ENCODE results near the gene PNPLA2.

PNPLA2 gene, protein sequence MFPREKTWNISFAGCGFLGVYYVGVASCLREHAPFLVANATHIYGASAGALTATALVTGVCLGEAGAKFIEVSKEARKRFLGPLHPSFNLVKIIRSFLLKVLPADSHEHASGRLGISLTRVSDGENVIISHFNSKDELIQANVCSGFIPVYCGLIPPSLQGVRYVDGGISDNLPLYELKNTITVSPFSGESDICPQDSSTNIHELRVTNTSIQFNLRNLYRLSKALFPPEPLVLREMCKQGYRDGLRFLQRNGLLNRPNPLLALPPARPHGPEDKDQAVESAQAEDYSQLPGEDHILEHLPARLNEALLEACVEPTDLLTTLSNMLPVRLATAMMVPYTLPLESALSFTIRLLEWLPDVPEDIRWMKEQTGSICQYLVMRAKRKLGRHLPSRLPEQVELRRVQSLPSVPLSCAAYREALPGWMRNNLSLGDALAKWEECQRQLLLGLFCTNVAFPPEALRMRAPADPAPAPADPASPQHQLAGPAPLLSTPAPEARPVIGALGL

DNA sequence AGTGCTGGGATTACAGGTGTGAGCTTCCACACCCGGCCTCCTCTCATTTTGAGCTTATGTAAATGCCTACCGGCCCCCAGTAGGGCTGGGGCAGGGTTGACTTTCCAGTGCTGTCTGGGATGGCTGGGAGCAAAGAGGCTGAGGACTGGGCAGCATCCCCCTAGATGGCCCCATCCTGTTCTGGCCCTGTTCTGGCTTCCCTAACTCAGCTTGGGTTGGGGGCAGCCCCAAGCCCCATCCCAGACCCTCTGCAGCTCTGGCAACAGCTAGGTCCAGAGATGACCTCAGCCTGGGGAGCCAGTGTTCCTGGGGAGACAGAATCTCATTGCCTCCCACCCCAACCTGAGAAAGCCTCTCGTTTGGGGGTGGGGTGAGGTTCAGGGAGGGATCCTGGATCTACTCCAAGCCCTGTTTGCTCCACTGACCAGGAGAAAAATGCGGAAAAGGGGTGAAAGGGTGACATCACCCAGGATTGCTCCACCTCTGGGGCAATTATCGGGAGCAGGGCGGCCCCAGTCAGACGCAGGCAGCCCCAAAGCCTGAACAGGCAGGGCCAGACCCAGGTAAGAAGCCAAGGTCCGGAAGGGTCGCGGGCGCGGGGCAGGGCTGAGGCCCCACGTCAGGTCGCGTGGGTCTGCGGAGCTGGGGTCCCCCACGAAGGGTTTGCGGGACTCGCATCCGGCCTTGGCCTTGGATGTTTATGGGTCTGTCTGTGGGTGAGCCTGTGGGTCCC lies at the start of gene PNPLA2:
Gene PNPLA2 (plus strand): TSS at position 519 of the 733 bp plus-strand sequence. CDS start 805 bp downstream, outside the sequence.
- H3K4me3 ChIP-seq (ENCODE audit: low read depth, low read length): peak within 1 kb of the TSS; percentile 79
- H3K9me3 ChIP-seq (ENCODE audit: control insufficient read depth, low read length): no peaks in the 10 kb centered on the region
- no peak within 1 kb of the TSS for H3K9ac ChIP-seq
- TF ChIP-seq, protein P1, sequence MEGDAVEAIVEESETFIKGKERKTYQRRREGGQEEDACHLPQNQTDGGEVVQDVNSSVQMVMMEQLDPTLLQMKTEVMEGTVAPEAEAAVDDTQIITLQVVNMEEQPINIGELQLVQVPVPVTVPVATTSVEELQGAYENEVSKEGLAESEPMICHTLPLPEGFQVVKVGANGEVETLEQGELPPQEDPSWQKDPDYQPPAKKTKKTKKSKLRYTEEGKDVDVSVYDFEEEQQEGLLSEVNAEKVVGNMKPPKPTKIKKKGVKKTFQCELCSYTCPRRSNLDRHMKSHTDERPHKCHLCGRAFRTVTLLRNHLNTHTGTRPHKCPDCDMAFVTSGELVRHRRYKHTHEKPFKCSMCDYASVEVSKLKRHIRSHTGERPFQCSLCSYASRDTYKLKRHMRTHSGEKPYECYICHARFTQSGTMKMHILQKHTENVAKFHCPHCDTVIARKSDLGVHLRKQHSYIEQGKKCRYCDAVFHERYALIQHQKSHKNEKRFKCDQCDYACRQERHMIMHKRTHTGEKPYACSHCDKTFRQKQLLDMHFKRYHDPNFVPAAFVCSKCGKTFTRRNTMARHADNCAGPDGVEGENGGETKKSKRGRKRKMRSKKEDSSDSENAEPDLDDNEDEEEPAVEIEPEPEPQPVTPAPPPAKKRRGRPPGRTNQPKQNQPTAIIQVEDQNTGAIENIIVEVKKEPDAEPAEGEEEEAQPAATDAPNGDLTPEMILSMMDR (IDR thresholded peaks at IDR 0.05): no peak
- peaks cover 5% of the 10 kb centered on the region for H3K4me1 ChIP-seq
- H3K27ac ChIP-seq: peak within 1 kb of the TSS; percentile 75
- H3K4me2 ChIP-seq (ENCODE audit: low read length): peak within 1 kb of the TSS; percentile 81
- H3K79me2 ChIP-seq: peaks cover 2% of the 10 kb centered on the region
- no peaks in the 10 kb centered on the region for H3K27me3 ChIP-seq (ENCODE audit: control insufficient read depth, insufficient read depth, low read length)
- peak within 1 kb of the TSS; percentile 86 for H2AFZ ChIP-seq
- H3K36me3 ChIP-seq (ENCODE audit: control insufficient read depth, insufficient read depth, low read length): no peaks in the 10 kb centered on the region

DNA sequence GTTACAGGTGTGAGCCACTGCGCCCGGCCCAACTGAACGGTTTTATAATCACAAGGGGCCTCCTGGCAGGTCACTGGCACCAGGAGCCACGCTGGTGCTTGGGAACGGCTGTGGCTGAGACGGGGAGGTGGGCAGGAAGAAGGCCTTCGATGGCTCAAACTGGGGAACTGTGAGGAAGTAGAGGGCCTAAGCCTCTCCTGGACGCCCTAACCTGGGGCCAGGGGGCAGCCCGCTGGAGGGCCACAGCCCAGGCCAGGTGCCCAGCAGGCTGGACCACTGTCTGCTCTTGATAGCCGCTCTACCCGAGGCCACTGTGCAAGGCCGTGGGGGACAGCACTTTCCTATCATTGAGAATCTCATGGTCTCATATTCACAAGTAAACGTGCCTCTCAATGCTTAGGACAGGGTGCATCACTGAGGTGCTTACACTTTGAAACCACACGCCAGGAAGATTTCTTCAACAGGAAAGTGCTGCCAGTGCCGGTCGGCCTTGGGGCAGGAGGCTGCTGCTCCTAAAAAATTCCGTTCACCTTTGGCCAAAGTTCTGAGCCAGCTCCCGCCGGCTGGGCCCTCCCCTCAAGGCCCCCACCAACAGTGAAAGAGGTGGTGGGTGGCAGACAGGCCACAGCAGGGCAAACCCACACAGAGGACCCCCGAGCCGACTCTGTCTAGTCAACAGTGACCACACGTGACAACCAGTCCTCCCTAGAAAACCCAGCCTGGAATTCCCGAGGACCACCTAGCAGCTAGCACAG lies 48.6 kb upstream of the PNPLA2 start:
- TF ChIP-seq, protein P1 (IDR thresholded peaks at IDR 0.05): no peak
- Histone ChIP-seq H3K9ac (no peak overlapping the region), H2AFZ (no peak overlapping the region), H3K36me3 (ENCODE audit: control insufficient read depth, insufficient read depth, low read length) (no peaks in the 10 kb centered on the region), H3K4me2 (ENCODE audit: low read length) (no peak overlapping the region), H3K9me3 (ENCODE audit: control insufficient read depth, low read length) (no peaks in the 10 kb centered on the region), H3K27me3 (ENCODE audit: control insufficient read depth, insufficient read depth, low read length) (no peaks in the 10 kb centered on the region), H3K27ac (no peak overlapping the region), H3K79me2 (no peaks in the 10 kb centered on the region), H3K4me3 (ENCODE audit: low read depth, low read length) (no peak overlapping the region), H3K4me1 (no peaks in the 10 kb centered on the region)

DNA sequence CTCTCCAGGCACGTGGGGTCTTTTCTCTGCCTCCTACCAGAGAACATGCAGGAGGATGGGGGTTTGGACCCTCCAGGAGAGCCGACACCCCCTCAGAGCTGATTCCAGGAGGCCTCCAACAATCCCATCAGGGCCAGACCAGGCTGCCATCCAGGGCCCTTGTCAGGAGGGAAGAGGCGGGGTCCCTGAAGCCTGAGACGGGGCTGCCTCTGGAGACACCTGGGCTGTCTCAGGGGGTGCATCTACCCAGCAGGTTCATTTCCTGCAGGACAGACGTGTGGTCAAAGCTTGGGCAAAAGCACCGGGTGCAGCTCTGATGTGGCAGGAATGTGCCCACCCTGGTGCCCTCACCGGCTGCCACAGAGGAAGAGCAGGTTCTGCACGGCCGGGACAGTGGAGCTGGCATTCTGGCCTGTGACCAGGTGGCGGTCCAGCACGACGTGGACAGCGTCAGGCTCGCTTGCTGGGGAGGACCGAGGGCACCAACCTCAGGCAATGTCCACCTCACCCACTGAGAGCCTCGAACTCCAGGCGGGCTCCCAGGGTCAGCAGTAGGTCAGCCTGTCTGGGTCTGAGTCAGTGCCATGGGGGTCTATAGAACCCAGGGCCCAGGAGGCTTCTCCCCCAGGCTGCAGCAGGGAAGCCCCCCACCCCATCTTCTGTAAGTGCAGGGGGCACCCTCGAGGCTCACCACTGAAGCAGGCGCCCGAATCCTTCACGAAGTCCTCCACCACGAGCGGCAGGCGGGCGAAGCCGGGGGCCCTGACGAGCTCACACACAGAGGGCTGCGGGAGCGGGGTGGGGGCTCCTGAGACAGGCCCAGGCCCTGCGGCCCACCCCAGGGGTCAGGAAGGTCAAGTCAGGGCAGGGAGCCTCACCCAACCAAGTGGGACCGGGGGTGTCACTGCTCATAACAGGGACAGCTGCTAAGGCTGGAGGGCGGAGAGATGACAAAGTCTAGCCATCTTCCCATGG lies 47.8 kb upstream of the PNPLA2 start:
- H3K79me2 ChIP-seq: peaks cover 2% of the 10 kb centered on the region
- H3K4me2 ChIP-seq (ENCODE audit: low read length): no peak overlapping the region
- no peaks in the 10 kb centered on the region for H3K9me3 ChIP-seq (ENCODE audit: control insufficient read depth, low read length)
- no peak overlapping the region for H3K9ac ChIP-seq
- TF ChIP-seq, protein P1 (IDR thresholded peaks at IDR 0.05): no peak
- no peak overlapping the region for H2AFZ ChIP-seq
- H3K27me3 ChIP-seq (ENCODE audit: control insufficient read depth, insufficient read depth, low read length): no peaks in the 10 kb centered on the region
- no peaks in the 10 kb centered on the region for H3K36me3 ChIP-seq (ENCODE audit: control insufficient read depth, insufficient read depth, low read length)
- H3K27ac ChIP-seq: no peak overlapping the region
- H3K4me1 ChIP-seq: no peaks in the 10 kb centered on the region
- no peak overlapping the region for H3K4me3 ChIP-seq (ENCODE audit: low read depth, low read length)

DNA sequence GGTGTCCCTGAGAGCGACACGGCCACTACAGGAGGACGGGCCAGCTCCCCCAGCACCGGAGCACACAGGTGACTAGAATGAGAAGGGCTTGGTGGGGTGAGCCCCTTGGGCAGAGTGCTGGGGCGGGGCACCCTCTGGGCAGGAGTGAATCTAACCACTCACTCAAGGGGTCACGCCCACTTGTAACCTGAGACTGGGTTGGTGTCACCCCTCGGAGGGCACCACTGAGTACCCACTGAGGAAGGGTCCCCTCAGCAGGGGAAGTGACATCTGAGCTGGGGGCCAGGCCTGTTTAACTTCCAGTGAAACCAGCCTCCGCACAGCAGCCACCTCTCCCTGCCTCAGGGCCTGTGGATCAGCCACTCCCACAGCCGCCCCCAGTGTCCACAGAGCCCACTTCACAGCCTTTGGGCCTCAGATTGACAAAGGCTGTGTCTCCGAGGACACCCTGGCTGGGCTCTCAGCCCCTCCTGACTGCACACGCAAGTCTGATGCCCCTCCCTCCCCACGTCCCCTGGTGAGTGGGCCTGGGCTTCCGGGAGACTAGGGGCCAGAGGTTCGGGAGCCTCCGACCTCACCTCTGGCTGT lies 47.0 kb upstream of the PNPLA2 start:
- Histone ChIP-seq H3K4me2 (ENCODE audit: low read length) (no peak overlapping the region), H3K36me3 (ENCODE audit: control insufficient read depth, insufficient read depth, low read length) (no peaks in the 10 kb centered on the region), H2AFZ (no peak overlapping the region), H3K27ac (no peak overlapping the region), H3K27me3 (ENCODE audit: control insufficient read depth, insufficient read depth, low read length) (no peaks in the 10 kb centered on the region), H3K9ac (no peak overlapping the region), H3K4me1 (no peaks in the 10 kb centered on the region), H3K9me3 (ENCODE audit: control insufficient read depth, low read length) (no peaks in the 10 kb centered on the region), H3K4me3 (ENCODE audit: low read depth, low read length) (no peak overlapping the region), H3K79me2 (peaks cover 3% of the 10 kb centered on the region)
- TF ChIP-seq, protein P1 (IDR thresholded peaks at IDR 0.05): no peak
